Upper lobe of left lung (tissue), 6 donors: ENCODE measurements around the gene ATP5ME. TPM values are rescaled to one million over a fixed set of nuclear protein-coding genes. Genes with fewer than 3 reads are reported as not detected.
A peak's percentile ranks its signal among the peaks of the same experiment; 100 is the strongest.

Source experiments
- ATAC-seq, 2 donors: fragments of 200-7000 bp; cut with Tn5 transposase; one replicate each; pipeline ENCODE4 v1.9.1; 2022; ENCODE audit warnings: mild to moderate bottlenecking in 2 of 2, moderate library complexity in 2 of 2; ENCODE audit not compliant: low FRiP score in 2 of 2
- DNase-seq, 2 donors: peaks; one replicate each; pipeline ENCODE4 v3.0.0-alpha.2; 2019 to 2020
- H3K27ac ChIP-seq, 4 donors: fragments of 200-600 bp; sonication (generic); one replicate each; pipeline ENCODE4 v1.5.1; 2016 to 2019
- H3K27me3 ChIP-seq, 4 donors: fragments of 200-600 bp; sonication (generic); one replicate each; pipeline ENCODE4 v1.5.1; 2017 to 2019
- H3K36me3 ChIP-seq, 4 donors: fragments of 200-600 bp; sonication (generic); one replicate each; pipeline ENCODE4 v1.5.1; 2016 to 2019
- H3K4me1 ChIP-seq, 4 donors: fragments of 200-600 bp; sonication (generic); one replicate each; pipeline ENCODE4 v1.5.1; 2018 to 2019
- H3K4me3 ChIP-seq, 4 donors: fragments of 200-600 bp; sonication (generic); one replicate each; pipeline ENCODE4 v1.5.1; 2017 to 2019; ENCODE audit warnings: mild to moderate bottlenecking in 2 of 4, moderate library complexity in 1 of 4
- H3K9me3 ChIP-seq, 4 donors: fragments of 200-600 bp; sonication (generic); one replicate each; pipeline ENCODE4 v1.5.1; 2018 to 2019
- EP300 ChIP-seq, 4 donors: sonication (generic); formaldehyde crosslinking; IDR thresholded peaks; one replicate each; pipeline ENCODE4 v1.5.1; 2017; ENCODE audit warnings: antibody characterized with exemption in 4 of 4, control low read depth in 2 of 4
- POLR2A ChIP-seq, 4 donors: fragments of 450-650 bp; IDR thresholded peaks; one replicate each; pipeline ENCODE4 v1.5.1; 2016 to 2017; ENCODE audit warnings: antibody characterized with exemption in 4 of 4, mild to moderate bottlenecking in 2 of 4
- POLR2AphosphoS5 ChIP-seq, 2 donors: sonication (generic); formaldehyde crosslinking; IDR thresholded peaks; one replicate each; pipeline ENCODE4 v1.5.1; 2017; ENCODE audit warnings: antibody characterized with exemption in 2 of 2
- WGBS, 2 donors: methylation state at CpG; one replicate each; pipeline ENCODE4 v1.1.5; 2017 to 2018; 5-methylcytosine and 5-hydroxymethylcytosine counted together
- total RNA-seq, 6 donors: library from RNA; depleted of rRNA in 4 of 6; stranded (reverse); fragments of >200 nt in 4 of 6; gene quantifications; one replicate each; pipeline versions ENCODE4 v1.1.0 to v1.2.1, GENCODE V29; 2016 to 2021
- TF ChIP-seq, protein P1 (sequence below), 6 experiments: fragments of 450-650 bp in 4 of 6; fragments of 200-600 bp in 2 of 6; sonication (generic) in 2 of 6; IDR thresholded peaks; one replicate each; pipeline ENCODE4 v1.5.1; 2016 to 2019; ENCODE audit warnings: antibody characterized with exemption in 6 of 6
- donor health status: DM: no; HTN: no; CAD: no; lungs with moderate emphysema.
- donor health status: DM: no; HTN: yes; CAD: no; lungs with severe emphysema.

ATP5ME gene
- total RNA-seq, 6 donors from 2014 or later: 22.6 to 216 (median 106) TPM

- no peaks in the 10 kb centered on the region for H3K4me1 ChIP-seq
- H3K4me3 ChIP-seq: no peak overlapping the region
- DNase-seq (peak in 1 of 2 donors; percentile 76), ATAC-seq (no peak)
- H3K27me3 ChIP-seq: no peaks in the 10 kb centered on the region
- no peaks in the 10 kb centered on the region for H3K9me3 ChIP-seq
- no peaks in the 10 kb centered on the region for H3K36me3 ChIP-seq
- 92 to 94% methylated on average over 33 to 39 of the region's 39 CpGs for WGBS, 2 donors
- no peak overlapping the region for H3K27ac ChIP-seq
- TF ChIP-seq POLR2AphosphoS5 (IDR thresholded peaks at IDR 0.05) (no peak), EP300 (IDR thresholded peaks at IDR 0.05) (no peak), POLR2A (IDR thresholded peaks at IDR 0.05) (no peak)
- TF ChIP-seq, protein P1, sequence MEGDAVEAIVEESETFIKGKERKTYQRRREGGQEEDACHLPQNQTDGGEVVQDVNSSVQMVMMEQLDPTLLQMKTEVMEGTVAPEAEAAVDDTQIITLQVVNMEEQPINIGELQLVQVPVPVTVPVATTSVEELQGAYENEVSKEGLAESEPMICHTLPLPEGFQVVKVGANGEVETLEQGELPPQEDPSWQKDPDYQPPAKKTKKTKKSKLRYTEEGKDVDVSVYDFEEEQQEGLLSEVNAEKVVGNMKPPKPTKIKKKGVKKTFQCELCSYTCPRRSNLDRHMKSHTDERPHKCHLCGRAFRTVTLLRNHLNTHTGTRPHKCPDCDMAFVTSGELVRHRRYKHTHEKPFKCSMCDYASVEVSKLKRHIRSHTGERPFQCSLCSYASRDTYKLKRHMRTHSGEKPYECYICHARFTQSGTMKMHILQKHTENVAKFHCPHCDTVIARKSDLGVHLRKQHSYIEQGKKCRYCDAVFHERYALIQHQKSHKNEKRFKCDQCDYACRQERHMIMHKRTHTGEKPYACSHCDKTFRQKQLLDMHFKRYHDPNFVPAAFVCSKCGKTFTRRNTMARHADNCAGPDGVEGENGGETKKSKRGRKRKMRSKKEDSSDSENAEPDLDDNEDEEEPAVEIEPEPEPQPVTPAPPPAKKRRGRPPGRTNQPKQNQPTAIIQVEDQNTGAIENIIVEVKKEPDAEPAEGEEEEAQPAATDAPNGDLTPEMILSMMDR (IDR thresholded peaks at IDR 0.05): no peak
Measured at GRCh38 chr4:625631-626161, 48.4 kb downstream of the ATP5ME start.

DNA sequence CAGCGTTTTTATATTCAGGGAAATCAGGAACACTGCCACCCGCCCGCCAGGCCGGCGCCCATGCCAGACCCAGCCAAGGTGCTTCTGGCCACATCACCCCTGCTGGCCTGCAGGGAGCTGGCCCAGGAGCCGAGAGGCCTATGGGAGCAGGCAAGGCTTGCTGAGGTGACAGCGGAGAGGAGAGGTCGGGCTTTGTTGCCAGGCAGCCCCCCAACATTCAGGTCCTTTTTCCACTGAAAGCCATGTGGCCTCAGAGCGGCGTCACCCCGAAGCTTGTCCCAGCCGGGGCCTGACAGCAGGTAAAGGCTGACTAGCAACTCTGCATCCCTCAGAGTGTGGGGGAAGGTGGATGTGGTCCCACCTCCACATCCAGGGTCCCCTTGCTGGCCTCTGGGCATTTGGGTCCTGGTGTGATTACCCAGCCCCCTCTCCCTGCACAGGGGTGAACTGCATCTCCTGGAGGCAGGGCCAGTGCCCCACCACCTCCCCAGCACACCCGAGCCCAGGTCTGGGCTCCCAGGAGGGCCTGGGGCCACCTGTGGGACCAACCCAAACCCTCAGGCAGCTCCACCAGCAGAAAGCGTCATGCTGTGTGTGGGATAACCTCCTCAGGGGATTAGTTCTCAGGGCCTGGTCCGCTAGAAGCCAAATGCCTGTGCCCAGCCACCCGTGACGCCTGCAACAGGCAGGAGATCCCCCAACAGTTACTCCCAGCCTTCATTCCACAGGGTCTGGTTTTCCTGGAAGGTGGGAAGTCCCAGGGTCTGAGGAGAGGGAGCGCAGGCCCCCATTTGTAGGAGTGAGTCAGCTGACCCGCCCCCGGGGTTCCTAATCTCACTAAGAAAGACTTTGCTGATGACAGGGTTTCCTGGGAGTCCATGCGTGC is 49.1 kb downstream of the ATP5ME start, which contains the start of gene PDE6B:
Gene PDE6B (plus strand): TSS at position 869 of the 886 bp plus-strand sequence. CDS start 54 bp downstream, outside the sequence.
- Histone ChIP-seq H3K4me1 (no peaks in the 10 kb centered on the region), H3K27me3 (no peaks in the 10 kb centered on the region), H3K9me3 (no peaks in the 10 kb centered on the region), H3K27ac (no peak within 1 kb of the TSS), H3K4me3 (no peak within 1 kb of the TSS), H3K36me3 (no peaks in the 10 kb centered on the region)
- 83 to 84% methylated on average over 10 to 19 of the region's 21 CpGs for WGBS, 2 donors
- no peak for TF ChIP-seq POLR2A (IDR thresholded peaks at IDR 0.05)
- no peak for TF ChIP-seq EP300 (IDR thresholded peaks at IDR 0.05)
- TF ChIP-seq, protein P1 (IDR thresholded peaks at IDR 0.05): no peak
- TF ChIP-seq POLR2AphosphoS5 (IDR thresholded peaks at IDR 0.05): no peak
- ATAC-seq: no peak
- peak in 1 of 2 donors; percentile 71 for DNase-seq

DNA sequence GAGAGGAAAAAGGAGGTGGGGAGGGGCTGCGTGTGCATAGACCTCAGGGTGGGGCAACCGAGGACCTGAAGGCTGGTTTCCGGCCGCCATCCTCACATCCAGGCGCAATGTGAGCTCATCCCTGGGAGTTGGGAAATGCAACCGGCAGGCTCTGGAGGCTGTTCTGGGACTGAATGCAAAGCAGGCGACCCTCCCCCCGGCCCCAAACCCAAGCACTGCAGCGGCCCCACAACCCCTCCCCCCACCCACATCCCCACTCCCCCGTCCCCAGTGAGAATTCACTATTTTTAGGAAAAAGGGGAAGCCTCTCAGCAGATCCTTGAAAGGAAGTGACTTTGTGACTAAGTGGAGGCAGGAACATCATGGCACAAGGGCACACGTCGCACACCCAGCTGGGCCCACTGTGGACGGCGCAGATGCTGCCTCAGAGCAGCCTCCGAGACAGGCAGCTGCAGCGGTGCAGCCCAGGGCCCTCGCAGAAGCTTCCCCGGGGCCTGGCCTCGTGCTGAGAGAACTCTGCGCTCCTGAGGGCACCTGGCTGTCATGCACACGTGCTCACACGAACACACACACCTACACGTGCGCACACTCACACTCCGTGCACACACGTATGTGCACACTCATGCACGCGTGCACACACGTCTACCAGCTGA is 50.0 kb downstream of the ATP5ME start:
- no peak for TF ChIP-seq POLR2A (IDR thresholded peaks at IDR 0.05)
- TF ChIP-seq, protein P1 (IDR thresholded peaks at IDR 0.05): no peak
- TF ChIP-seq EP300 (IDR thresholded peaks at IDR 0.05): no peak
- no peak for TF ChIP-seq POLR2AphosphoS5 (IDR thresholded peaks at IDR 0.05)
- no peak overlapping the region for H3K27ac ChIP-seq
- DNase-seq (peak in 1 of 2 donors; percentile 55), ATAC-seq (no peak)
- H3K27me3 ChIP-seq: no peaks in the 10 kb centered on the region
- no peak overlapping the region for H3K4me3 ChIP-seq
- H3K36me3 ChIP-seq: no peaks in the 10 kb centered on the region
- H3K9me3 ChIP-seq: no peaks in the 10 kb centered on the region
- 58 to 72% methylated on average over 19 to 28 of the region's 29 CpGs for whole genome bisulfite sequencing, 2 donors
- no peaks in the 10 kb centered on the region for H3K4me1 ChIP-seq

DNA sequence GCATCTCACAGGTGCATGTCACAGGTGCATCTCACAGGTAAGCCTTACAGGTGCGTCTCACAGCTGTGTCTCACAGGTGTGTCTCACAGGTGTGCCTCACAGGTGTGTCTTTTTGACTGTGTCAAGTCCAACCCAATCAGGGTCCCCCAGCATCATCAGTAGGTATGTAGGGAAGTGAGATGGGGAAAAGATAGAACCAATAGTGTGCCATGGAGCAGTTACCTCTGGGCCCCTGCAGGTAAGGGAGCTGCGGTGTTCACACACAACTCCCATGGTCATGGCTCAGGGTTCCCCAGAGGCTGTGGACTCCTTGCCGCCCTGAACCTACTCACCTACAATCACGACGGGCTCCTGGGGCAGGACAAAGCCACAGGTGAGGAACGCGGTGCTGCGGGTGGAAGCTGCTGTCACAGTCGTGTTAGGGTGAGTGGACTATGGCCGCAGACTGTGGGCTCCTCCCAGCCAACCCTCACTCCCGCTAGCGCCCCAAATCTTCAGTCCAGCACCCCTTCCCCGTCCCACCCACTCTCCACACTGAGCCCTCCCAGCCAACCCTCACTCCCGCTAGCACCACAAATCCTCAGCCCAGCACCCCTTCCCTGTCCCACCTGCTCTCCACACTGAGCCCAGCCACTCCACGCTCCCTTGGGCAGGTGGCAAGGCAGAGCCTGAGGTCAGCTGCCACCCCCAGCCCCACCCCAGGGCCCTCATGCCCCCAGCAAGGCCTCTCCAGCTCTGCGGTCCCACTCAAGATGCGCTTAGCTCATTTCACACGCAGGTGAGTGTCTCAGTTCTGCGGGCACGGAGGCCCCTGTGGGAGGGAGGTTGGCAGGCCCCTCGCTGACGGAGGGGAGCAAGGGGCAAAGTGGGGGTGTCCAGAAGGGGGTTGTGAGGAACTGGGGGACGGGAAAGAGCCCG is 50.8 kb downstream of the ATP5ME start:
- Histone ChIP-seq H3K36me3 (no peaks in the 10 kb centered on the region), H3K27ac (no peak overlapping the region), H3K27me3 (no peaks in the 10 kb centered on the region), H3K4me3 (no peak overlapping the region), H3K9me3 (no peaks in the 10 kb centered on the region), H3K4me1 (no peaks in the 10 kb centered on the region)
- no peak for ATAC-seq
- TF ChIP-seq POLR2A (IDR thresholded peaks at IDR 0.05) (no peak), EP300 (IDR thresholded peaks at IDR 0.05) (no peak), POLR2AphosphoS5 (IDR thresholded peaks at IDR 0.05) (no peak)
- TF ChIP-seq, protein P1 (IDR thresholded peaks at IDR 0.05): no peak
- WGBS, 2 donors: 77 to 79% methylated on average over 22 to 24 of the region's 24 CpGs
- DNase-seq: peak; percentile 10 to 59
